Right renal pelvis (tissue), 4 donors: Measurements from ENCODE around the gene SRSF1. TPM values are rescaled to one million over a fixed set of nuclear protein-coding genes. Genes with fewer than 3 reads are reported as not detected.

ENCODE experiments used
- DNase-seq, 4 donors: peaks; one replicate each; pipeline ENCODE4 v3.0.0-alpha.2; 2013; ENCODE audit warnings: low read depth in 4 of 4, low spot score in 3 of 4, missing footprints in 1 of 4
- polyA plus RNA-seq, 4 donors: library from polyadenylated mRNA; unstranded; fragments of 120-200 nt; gene quantifications; one replicate each; pipeline ENCODE4 v1.2.1, GENCODE V29; 2013; ENCODE audit not compliant: insufficient read length in 4 of 4

SRSF1 gene
- polyA plus RNA-seq, 4 donors, result 320 to 375 (median 359) TPM

GRCh38 chr17:58019521-58019920 is 12.5 kb upstream of the SRSF1 start:
- DNase-seq, result no peak

GRCh38 chr17:58019039-58019438 is 12.0 kb upstream of the SRSF1 start:
- no peak for DNase-seq

- DNase-seq, result no peak
Observed at GRCh38 chr17:58010067-58010799, 3.2 kb upstream of the SRSF1 start.

- peak in 1 of 4 donors; percentile 28 for DNase-seq
Observed at GRCh38 chr17:58007781-58008706, 998 bp upstream of the SRSF1 start.

GRCh38 chr17:58006560-58006923 is 504 bp downstream of the SRSF1 start:
- peak; percentile 62 to 75 (median 72) for DNase-seq

- DNase-seq, result no peak
Observed at GRCh38 chr17:58005728-58006559, 1.1 kb downstream of the SRSF1 start.

- no peak for DNase-seq
Observed at GRCh38 chr17:58005031-58005727, 1.9 kb downstream of the SRSF1 start.

GRCh38 chr17:58004060-58004459 is 3.0 kb downstream of the SRSF1 start:
- no peak for DNase-seq

GRCh38 chr17:58002973-58003372 is 4.1 kb downstream of the SRSF1 start:
- no peak for DNase-seq

- no peak for DNase-seq
Observed at GRCh38 chr17:58002154-58002948, 4.7 kb downstream of the SRSF1 start.

GRCh38 chr17:58001461-58002124 is 5.5 kb downstream of the SRSF1 start:
- no peak for DNase-seq

- peak; percentile 53 to 76 (median 63) for DNase-seq
Observed at GRCh38 chr17:57999496-58000017, 7.5 kb downstream of the SRSF1 start.

- no peak for DNase-seq
Observed at GRCh38 chr17:57999010-57999495, 8.0 kb downstream of the SRSF1 start.

GRCh38 chr17:57997085-57997809 is 9.8 kb downstream of the SRSF1 start:
- DNase-seq, result no peak

- DNase-seq, result peak in 2 of 4 donors; percentile 56 to 66
Observed at GRCh38 chr17:57995076-57995956, 11.7 kb downstream of the SRSF1 start.

GRCh38 chr17:57994436-57994835 is 12.6 kb downstream of the SRSF1 start:
- no peak for DNase-seq
